PC-9 (cell line): ENCODE results near the gene RBM3. TPM values are rescaled to one million over a fixed set of nuclear protein-coding genes. Genes with fewer than 3 reads are reported as not detected.

ENCODE experiments used
- BruUV-seq: library from RNA; stranded (reverse); fragments of 400-500 nt; replicated peaks from 2 replicates; lab custom pipeline; 2021; lab: Mats Ljungman, UMichigan
- CTCF ChIA-PET: fragments of 300-600 bp; sonication (Branson Sonifier 250); formaldehyde crosslinking; loops from one replicate; lab custom pipeline; 2022; ENCODE audit warnings: antibody characterized with exemption; lab: Charles Lee
- POLR2A ChIA-PET: fragments of 300-600 bp; sonication (Branson Sonifier 250); formaldehyde crosslinking; loops from one replicate; lab custom pipeline; 2022; ENCODE audit warnings: antibody characterized with exemption; ENCODE audit not compliant: unreplicated experiment; lab: Charles Lee
- DNase-seq, 2 experiments: peaks; one replicate each; pipeline versions ENCODE4 v3.0.0 to v3.0.0-alpha.2; 2015 to 2022; ENCODE audit warnings: mixed read lengths in 1 of 2
- H2AFZ ChIP-seq: fragments of 200-600 bp; sonication (generic); 2 replicates; pipeline ENCODE4 v1.8.1; 2017; ENCODE audit warnings: antibody characterized with exemption
- H3F3A ChIP-seq: fragments of 200-600 bp; sonication (generic); 2 replicates; pipeline ENCODE4 v1.8.1; 2017; ENCODE audit warnings: antibody characterized with exemption, mild to moderate bottlenecking, low read depth; ENCODE audit not compliant: insufficient read depth
- H3K27ac ChIP-seq: fragments of 200-600 bp; sonication (generic); 2 replicates; pipeline ENCODE4 v1.6.1; 2016; ENCODE audit warnings: mixed run types
- H3K27me3 ChIP-seq: fragments of 200-600 bp; sonication (generic); 2 replicates; pipeline ENCODE4 v1.6.1; 2016; ENCODE audit warnings: low read depth, mixed run types; ENCODE audit not compliant: insufficient read depth
- H3K36me3 ChIP-seq: fragments of 200-600 bp; sonication (generic); 2 replicates; pipeline ENCODE4 v1.6.1; 2016; ENCODE audit warnings: low read depth, mixed run types
- H3K4me1 ChIP-seq: fragments of 200-600 bp; sonication (generic); replicated peaks from 2 replicates; pipeline ENCODE4 v1.6.1; 2016; ENCODE audit warnings: mixed run types; ENCODE audit not compliant: insufficient read depth
- H3K4me2 ChIP-seq: fragments of 200-600 bp; sonication (generic); 2 replicates; pipeline ENCODE4 v1.6.1; 2017; ENCODE audit warnings: mixed run types
- H3K4me3 ChIP-seq: fragments of 200-600 bp; sonication (generic); 2 replicates; pipeline ENCODE4 v1.6.1; 2016; ENCODE audit warnings: mixed run types
- H3K79me2 ChIP-seq: fragments of 200-600 bp; sonication (generic); 2 replicates; pipeline ENCODE4 v1.6.1; 2017; ENCODE audit warnings: low read depth, mixed run types
- H3K9me2 ChIP-seq: fragments of 200-600 bp; sonication (generic); 2 replicates; pipeline ENCODE4 v1.8.1; 2017; ENCODE audit warnings: mild to moderate bottlenecking; ENCODE audit not compliant: insufficient read depth
- H3K9me3 ChIP-seq: fragments of 200-600 bp; sonication (generic); 2 replicates; pipeline ENCODE4 v1.8.1; 2016; ENCODE audit warnings: low read depth; ENCODE audit not compliant: insufficient read depth
- H4K20me1 ChIP-seq: fragments of 200-600 bp; sonication (generic); 2 replicates; pipeline ENCODE4 v1.8.1; 2017; ENCODE audit not compliant: insufficient read depth
- EZH2 ChIP-seq: fragments of 200-600 bp; sonication (generic); IDR thresholded peaks from 2 replicates; pipeline ENCODE4 v1.8.0; 2017; ENCODE audit warnings: antibody characterized with exemption, low read depth
- intact Hi-C: fragments of 100-400 bp; cut with micrococcal nuclease; formaldehyde crosslinking; loops from one replicate; pipeline ENCODE4 v1.10.0; 2022; ENCODE audit not compliant: unreplicated experiment
- total RNA-seq: library from RNA; stranded (reverse); gene quantifications from 2 replicates; pipeline ENCODE4 v1.2.3, GENCODE V29; 2021
- TF ChIP-seq, protein P1 (sequence below): fragments of 200-600 bp; sonication (generic); conservative IDR thresholded peaks from 2 replicates; pipeline ENCODE4 v1.6.1; 2017; ENCODE audit warnings: mixed run types, antibody characterized with exemption, mild to moderate bottlenecking, moderate library complexity

Gene RBM3
- total RNA-seq, 1 experiment from 2014 or later = 134 TPM

DNA sequence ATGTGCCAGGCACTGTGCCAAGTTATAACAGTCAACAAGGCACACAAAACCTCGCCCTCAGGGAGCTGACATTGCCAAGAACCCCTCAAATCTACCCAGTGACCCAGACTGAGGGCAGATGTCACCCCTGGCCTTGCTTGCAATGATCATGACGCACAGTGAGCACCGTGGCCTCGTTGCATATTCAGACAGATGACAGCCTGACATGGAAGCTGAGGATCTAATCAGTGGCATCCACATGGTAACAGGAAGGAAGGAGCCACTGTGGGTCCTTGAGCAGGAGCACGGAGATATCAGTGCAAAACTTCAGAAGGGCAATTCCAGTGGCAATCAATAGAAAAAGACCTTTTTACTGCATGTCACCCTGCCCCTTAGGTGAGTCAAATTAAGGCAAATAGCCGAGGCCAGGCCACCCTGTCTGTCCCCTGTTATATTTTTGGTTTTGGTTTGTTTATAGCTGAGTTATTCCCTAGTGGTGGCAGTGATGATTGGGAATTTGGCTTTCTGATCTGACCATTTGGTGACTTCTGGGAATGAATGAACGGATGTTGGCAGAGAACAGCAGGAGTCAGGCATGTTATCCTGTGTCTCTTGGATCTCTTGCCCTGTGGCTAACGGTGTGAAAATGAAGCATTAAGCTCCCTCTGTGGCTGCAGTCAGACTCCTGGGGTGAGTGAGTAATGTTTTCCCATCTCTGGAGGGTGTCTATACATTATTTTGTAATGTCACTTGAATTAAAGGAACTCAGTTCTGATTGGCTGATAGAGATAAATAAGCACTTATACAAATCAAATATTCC is 43.5 kb downstream of the RBM3 start:
- Histone ChIP-seq H2AFZ (no peak overlapping the region), H3K27me3 (no peaks in the 10 kb centered on the region), H3K27ac (no peak overlapping the region), H3K9me3 (no peaks in the 10 kb centered on the region), H3F3A (no peaks in the 10 kb centered on the region), H3K9me2 (no peaks in the 10 kb centered on the region), H3K4me3 (no peak overlapping the region), H4K20me1 (no peaks in the 10 kb centered on the region), H3K4me1 (no peaks in the 10 kb centered on the region; the same call in 1 of the 2 replicates), H3K4me2 (no peak overlapping the region), H3K79me2 (no peaks in the 10 kb centered on the region), H3K36me3 (no peaks in the 10 kb centered on the region)
- ChIA-PET CTCF (no interaction called here), POLR2A (interaction anchor here (0.6 kb wide), 1 partner anchor 37 kb away, joined by 3 read pairs; no protein-coding TSS in a partner anchor)
- intact Hi-C loops = no loop called here
- TF ChIP-seq, protein P1, sequence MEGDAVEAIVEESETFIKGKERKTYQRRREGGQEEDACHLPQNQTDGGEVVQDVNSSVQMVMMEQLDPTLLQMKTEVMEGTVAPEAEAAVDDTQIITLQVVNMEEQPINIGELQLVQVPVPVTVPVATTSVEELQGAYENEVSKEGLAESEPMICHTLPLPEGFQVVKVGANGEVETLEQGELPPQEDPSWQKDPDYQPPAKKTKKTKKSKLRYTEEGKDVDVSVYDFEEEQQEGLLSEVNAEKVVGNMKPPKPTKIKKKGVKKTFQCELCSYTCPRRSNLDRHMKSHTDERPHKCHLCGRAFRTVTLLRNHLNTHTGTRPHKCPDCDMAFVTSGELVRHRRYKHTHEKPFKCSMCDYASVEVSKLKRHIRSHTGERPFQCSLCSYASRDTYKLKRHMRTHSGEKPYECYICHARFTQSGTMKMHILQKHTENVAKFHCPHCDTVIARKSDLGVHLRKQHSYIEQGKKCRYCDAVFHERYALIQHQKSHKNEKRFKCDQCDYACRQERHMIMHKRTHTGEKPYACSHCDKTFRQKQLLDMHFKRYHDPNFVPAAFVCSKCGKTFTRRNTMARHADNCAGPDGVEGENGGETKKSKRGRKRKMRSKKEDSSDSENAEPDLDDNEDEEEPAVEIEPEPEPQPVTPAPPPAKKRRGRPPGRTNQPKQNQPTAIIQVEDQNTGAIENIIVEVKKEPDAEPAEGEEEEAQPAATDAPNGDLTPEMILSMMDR = no peak
- no peak for TF ChIP-seq EZH2
- DNase-seq = no peak
- no TSS peak for BruUV-seq

DNA sequence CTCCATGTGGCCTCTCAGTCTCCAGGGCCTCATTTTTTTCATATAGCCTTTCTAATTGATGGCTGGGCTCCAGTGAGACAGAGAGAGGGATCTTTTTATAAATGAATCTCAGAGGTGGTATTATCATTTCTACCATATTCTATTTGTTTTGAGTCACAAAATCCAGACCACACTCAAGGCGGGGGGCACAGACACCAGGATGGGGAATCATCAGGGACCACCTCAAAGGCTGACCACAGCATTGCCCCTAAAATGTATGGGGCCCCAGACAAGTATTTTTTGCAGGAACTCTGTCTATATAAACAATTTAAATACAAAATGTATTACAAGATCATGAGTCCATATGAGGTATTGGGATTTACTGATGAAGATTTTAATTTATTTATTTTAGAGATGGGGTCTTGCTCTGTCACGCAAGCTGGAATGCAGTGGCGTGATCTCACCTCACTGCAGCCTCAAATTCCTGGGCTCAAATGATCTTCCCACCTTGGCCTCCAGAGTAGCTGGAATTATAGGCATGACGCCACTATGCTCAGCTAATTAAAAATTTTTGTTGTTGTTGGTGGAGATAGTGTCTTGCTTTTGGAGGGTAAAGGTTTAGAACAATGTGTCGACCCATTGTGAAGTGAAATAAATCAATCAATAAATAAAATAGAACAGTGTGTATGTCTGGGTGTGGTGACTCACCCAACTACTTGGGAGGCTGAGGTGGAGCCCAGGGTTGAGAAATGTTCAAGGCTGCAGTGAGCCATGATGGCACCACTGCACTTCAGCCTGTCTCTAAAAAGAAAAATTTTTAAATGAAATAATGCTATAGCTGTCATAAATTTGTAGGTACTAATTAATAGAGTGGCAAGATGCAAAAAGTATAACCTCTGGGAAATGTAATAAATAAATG is 52.4 kb downstream of the RBM3 start:
- Histone ChIP-seq H3K9me3 (no peaks in the 10 kb centered on the region), H2AFZ (no peak overlapping the region), H3K27ac (no peak overlapping the region), H3K36me3 (no peaks in the 10 kb centered on the region), H3F3A (no peaks in the 10 kb centered on the region), H3K4me3 (no peak overlapping the region), H3K4me1 (no peaks in the 10 kb centered on the region), H3K4me2 (no peak overlapping the region), H4K20me1 (no peaks in the 10 kb centered on the region), H3K9me2 (no peaks in the 10 kb centered on the region), H3K27me3 (no peaks in the 10 kb centered on the region), H3K79me2 (no peaks in the 10 kb centered on the region)
- no peak for TF ChIP-seq EZH2
- TF ChIP-seq, protein P1 = no peak
- intact Hi-C loops = no loop called here
- POLR2A ChIA-PET = no interaction called here
- no peak for DNase-seq
- CTCF ChIA-PET = no interaction called here
- no TSS peak for BruUV-seq

Other genes with a start within 250 kb of the RBM3 start
- gene SSX3, start 217.8 kb upstream of the RBM3 start, total RNA-seq = not detected in 2 replicates
- not detected in 2 replicates for gene SSX4, start 190.9 kb upstream of the RBM3 start, total RNA-seq
- gene SSX4B, start 162.5 kb upstream of the RBM3 start, total RNA-seq = not detected in 2 replicates
- 0.46 and 1.5 TPM in 2 replicates for gene SLC38A5, start 104.2 kb upstream of the RBM3 start, total RNA-seq
- 35.7 and 44.0 TPM in 2 replicates for gene FTSJ1, start 98.3 kb upstream of the RBM3 start, total RNA-seq
- 11.9 and 14.1 TPM in 2 replicates for gene PORCN, start 65.5 kb upstream of the RBM3 start, total RNA-seq
- gene EBP, start 52.7 kb upstream of the RBM3 start, total RNA-seq = 88.1 and 113 TPM in 2 replicates
- 7.4 and 9.0 TPM in 2 replicates for gene TBC1D25, start 34.8 kb upstream of the RBM3 start, total RNA-seq
- gene WDR13, start 23.0 kb downstream of the RBM3 start, total RNA-seq = 28.6 and 43.9 TPM in 2 replicates
- 0.22 TPM in 1 of 2 replicates, not detected in the other for gene WAS, start 109.3 kb downstream of the RBM3 start, total RNA-seq
- 10.5 and 11.7 TPM in 2 replicates for gene SUV39H1, start 122.2 kb downstream of the RBM3 start, total RNA-seq
- not detected in 2 replicates for gene GLOD5, start 187.3 kb downstream of the RBM3 start, total RNA-seq
- gene GATA1, start 212.1 kb downstream of the RBM3 start, total RNA-seq = not detected in 2 replicates
- 44.2 and 48.5 TPM in 2 replicates for gene HDAC6, start 227.6 kb downstream of the RBM3 start, total RNA-seq